ENCODE results near the gene ARHGAP24. TPM values are rescaled to one million over a fixed set of nuclear protein-coding genes. Genes with fewer than 3 reads are reported as not detected.
A peak's percentile ranks its signal among the peaks of the same experiment; 100 is the strongest.

Gene ARHGAP24
- total RNA-seq, 2 experiments from 2014 or later = 0.30 to 0.53 TPM

- peak in 3 of 14 experiments; percentile 19 to 47 (median 40) for DNase-seq
- no peaks in the 10 kb centered on the region for H3K36me3 Mint-ChIP-seq (ENCODE audit: low read depth)
- Histone ChIP-seq H3K27me3 (ENCODE audit: control insufficient read depth in 1 of 2, insufficient read depth in 2 of 2, low read length in 2 of 2) (no peaks in the 10 kb centered on the region), H3K27ac (ENCODE audit: low read depth in 1 of 2, low read length in 2 of 2) (no peak overlapping the region), H3K36me3 (ENCODE audit: insufficient read depth, low read length) (no peaks in the 10 kb centered on the region), H3K4me3 (ENCODE audit: low read length) (no peak overlapping the region), H3K4me1 (ENCODE audit: insufficient read depth, low read length) (no peaks in the 10 kb centered on the region), H3K9me3 (ENCODE audit: control insufficient read depth in 1 of 2, insufficient read depth in 1 of 2, low read length in 2 of 2) (peaks cover 0 to 3% of the 10 kb centered on the region in 2 experiments)
- H3K4me1 Mint-ChIP-seq (ENCODE audit: low read depth) = no peaks in the 10 kb centered on the region
- no peaks in the 10 kb centered on the region for H3K27me3 Mint-ChIP-seq
- intact Hi-C loops (cut with DNase I, micrococcal nuclease) = no loop called here
- peaks cover 3% of the 10 kb centered on the region for H3K9me3 Mint-ChIP-seq
- H3K4me3 Mint-ChIP-seq = no peak overlapping the region
- no peak overlapping the region for H3K27ac Mint-ChIP-seq
- TF ChIP-seq, protein P1, sequence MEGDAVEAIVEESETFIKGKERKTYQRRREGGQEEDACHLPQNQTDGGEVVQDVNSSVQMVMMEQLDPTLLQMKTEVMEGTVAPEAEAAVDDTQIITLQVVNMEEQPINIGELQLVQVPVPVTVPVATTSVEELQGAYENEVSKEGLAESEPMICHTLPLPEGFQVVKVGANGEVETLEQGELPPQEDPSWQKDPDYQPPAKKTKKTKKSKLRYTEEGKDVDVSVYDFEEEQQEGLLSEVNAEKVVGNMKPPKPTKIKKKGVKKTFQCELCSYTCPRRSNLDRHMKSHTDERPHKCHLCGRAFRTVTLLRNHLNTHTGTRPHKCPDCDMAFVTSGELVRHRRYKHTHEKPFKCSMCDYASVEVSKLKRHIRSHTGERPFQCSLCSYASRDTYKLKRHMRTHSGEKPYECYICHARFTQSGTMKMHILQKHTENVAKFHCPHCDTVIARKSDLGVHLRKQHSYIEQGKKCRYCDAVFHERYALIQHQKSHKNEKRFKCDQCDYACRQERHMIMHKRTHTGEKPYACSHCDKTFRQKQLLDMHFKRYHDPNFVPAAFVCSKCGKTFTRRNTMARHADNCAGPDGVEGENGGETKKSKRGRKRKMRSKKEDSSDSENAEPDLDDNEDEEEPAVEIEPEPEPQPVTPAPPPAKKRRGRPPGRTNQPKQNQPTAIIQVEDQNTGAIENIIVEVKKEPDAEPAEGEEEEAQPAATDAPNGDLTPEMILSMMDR (IDR thresholded peaks at IDR 0.05) = no peak
- POLR2A ChIA-PET = no interaction called here
- ATAC-seq (ENCODE audit: poor library complexity) = no peak
- CTCF ChIA-PET = no interaction called here
These were observed 206.3 kb downstream of the ARHGAP24 start for GRCh38 chr4:85681221-85681657.

- no peak for DNase-seq
- no peaks in the 10 kb centered on the region for H3K4me1 ChIP-seq (ENCODE audit: insufficient read depth, low read length)
- ChIA-PET POLR2A (no interaction called here), CTCF (no interaction called here)
- Mint-ChIP-seq H3K4me1 (ENCODE audit: low read depth) (no peaks in the 10 kb centered on the region), H3K36me3 (ENCODE audit: low read depth) (no peaks in the 10 kb centered on the region), H3K27ac (no peak overlapping the region), H3K4me3 (no peak overlapping the region), H3K9me3 (peaks cover 3% of the 10 kb centered on the region), H3K27me3 (no peaks in the 10 kb centered on the region)
- H3K9me3 ChIP-seq (ENCODE audit: control insufficient read depth in 1 of 2, insufficient read depth in 1 of 2, low read length in 2 of 2) = peaks cover 0 to 3% of the 10 kb centered on the region in 2 experiments
- no peak overlapping the region for H3K27ac ChIP-seq (ENCODE audit: low read depth in 1 of 2, low read length in 2 of 2)
- H3K4me3 ChIP-seq (ENCODE audit: low read length) = no peak overlapping the region
- no peaks in the 10 kb centered on the region for H3K36me3 ChIP-seq (ENCODE audit: insufficient read depth, low read length)
- intact Hi-C loops (cut with DNase I, micrococcal nuclease) = no loop called here
- no peak for ATAC-seq (ENCODE audit: poor library complexity)
- H3K27me3 ChIP-seq (ENCODE audit: control insufficient read depth in 1 of 2, insufficient read depth in 2 of 2, low read length in 2 of 2) = no peaks in the 10 kb centered on the region
- TF ChIP-seq, protein P1 (IDR thresholded peaks at IDR 0.05) = no peak
These were observed 207.0 kb downstream of the ARHGAP24 start for GRCh38 chr4:85681921-85682320.

DNA sequence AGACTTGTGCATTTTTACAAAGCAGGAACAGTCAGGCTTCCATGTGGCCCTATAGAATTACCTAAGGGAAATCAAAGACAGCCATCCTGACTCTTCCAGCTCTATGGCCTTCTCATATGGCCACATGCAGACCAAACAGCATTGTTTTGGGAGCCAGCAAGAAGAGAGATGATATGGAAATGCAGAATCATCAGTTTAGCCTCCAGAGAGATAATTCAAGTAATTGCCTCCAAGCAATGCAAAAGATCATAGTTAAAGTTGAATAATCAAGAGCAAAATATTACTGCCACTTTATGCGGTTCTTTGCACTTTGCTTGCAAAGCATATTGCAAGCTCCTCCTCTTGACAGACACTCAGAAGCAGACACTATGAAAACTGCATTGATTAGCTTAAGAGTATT is 207.4 kb downstream of the ARHGAP24 start:
- Histone ChIP-seq H3K4me3 (ENCODE audit: low read length) (no peak overlapping the region), H3K9me3 (ENCODE audit: control insufficient read depth in 1 of 2, insufficient read depth in 1 of 2, low read length in 2 of 2) (peaks cover 0 to 3% of the 10 kb centered on the region in 2 experiments), H3K36me3 (ENCODE audit: insufficient read depth, low read length) (no peaks in the 10 kb centered on the region), H3K27me3 (ENCODE audit: control insufficient read depth in 1 of 2, insufficient read depth in 2 of 2, low read length in 2 of 2) (no peaks in the 10 kb centered on the region), H3K27ac (ENCODE audit: low read depth in 1 of 2, low read length in 2 of 2) (no peak overlapping the region), H3K4me1 (ENCODE audit: insufficient read depth, low read length) (no peaks in the 10 kb centered on the region)
- CTCF ChIA-PET = no interaction called here
- DNase-seq (no peak), ATAC-seq (ENCODE audit: poor library complexity) (no peak)
- Mint-ChIP-seq H3K9me3 (peaks cover 3% of the 10 kb centered on the region), H3K36me3 (ENCODE audit: low read depth) (no peaks in the 10 kb centered on the region), H3K27ac (no peak overlapping the region), H3K4me1 (ENCODE audit: low read depth) (no peaks in the 10 kb centered on the region), H3K27me3 (no peaks in the 10 kb centered on the region), H3K4me3 (no peak overlapping the region)
- POLR2A ChIA-PET = no interaction called here
- TF ChIP-seq, protein P1 (IDR thresholded peaks at IDR 0.05) = no peak
- intact Hi-C loops (cut with DNase I, micrococcal nuclease) = no loop called here

Data from CD4-positive, alpha-beta T cell (primary cell).